ENCODE results near the gene DAAM1. TPM values are rescaled to one million over a fixed set of nuclear protein-coding genes. Genes with fewer than 3 reads are reported as not detected.
A peak's percentile ranks its signal among the peaks of the same experiment; 100 is the strongest.

The DAAM1 gene
- total RNA-seq, 1 experiment from 2014 or later = 43.8 TPM

- no peak overlapping the region for H3K27ac ChIP-seq (ENCODE audit: low read length)
Observed at GRCh38 chr14:59181791-59182190, 6.7 kb upstream of the DAAM1 start.

GRCh38 chr14:59182641-59183040, 5.8 kb upstream of the DAAM1 start:
- Histone ChIP-seq H3K9me3 (ENCODE audit: low read length) (no peaks in the 10 kb centered on the region), H3K9ac (ENCODE audit: low read length) (no peak overlapping the region), H4K20me1 (ENCODE audit: insufficient read depth, low read depth, low read length) (no peaks in the 10 kb centered on the region), H3K27me3 (ENCODE audit: low read length) (0 out of 2 replicates have a peak, but pooled peaks cover 3% of the 10 kb centered on the region), H3K9me2 (replicated peaks; ENCODE audit: insufficient read depth, low read length) (no peaks in the 10 kb centered on the region), H3K79me2 (ENCODE audit: low read length) (no peaks in the 10 kb centered on the region), H3K4me1 (ENCODE audit: low read length) (peaks cover 12% of the 10 kb centered on the region), H2AFZ (ENCODE audit: low read length) (no peak overlapping the region), H3K4me3 (ENCODE audit: low read length) (no peak overlapping the region), H3K36me3 (ENCODE audit: insufficient read depth, low read length) (no peaks in the 10 kb centered on the region), H3K27ac (ENCODE audit: low read length) (no peak overlapping the region), H3K4me2 (ENCODE audit: low read depth, low read length, poor library complexity, severe bottlenecking) (no peak overlapping the region)
- no peak for DNase-seq

More at GRCh38 chr14:59181791-59182190, 6.7 kb upstream of the DAAM1 start:
- Histone ChIP-seq H3K79me2 (ENCODE audit: low read length) (no peaks in the 10 kb centered on the region), H3K4me1 (ENCODE audit: low read length) (peaks cover 4% of the 10 kb centered on the region; the same call in 1 of the 2 replicates), H3K9ac (ENCODE audit: low read length) (no peak overlapping the region), H3K4me2 (ENCODE audit: low read depth, low read length, poor library complexity, severe bottlenecking) (no peak overlapping the region), H3K9me2 (replicated peaks; ENCODE audit: insufficient read depth, low read length) (no peaks in the 10 kb centered on the region), H3K4me3 (ENCODE audit: low read length) (no peak overlapping the region), H3K36me3 (ENCODE audit: insufficient read depth, low read length) (no peaks in the 10 kb centered on the region), H2AFZ (ENCODE audit: low read length) (no peak overlapping the region), H3K27me3 (ENCODE audit: low read length) (0 out of 2 replicates have a peak, but pooled peaks cover 3% of the 10 kb centered on the region), H3K9me3 (ENCODE audit: low read length) (no peaks in the 10 kb centered on the region), H4K20me1 (ENCODE audit: insufficient read depth, low read depth, low read length) (no peaks in the 10 kb centered on the region)
- no peak for DNase-seq

DNA sequence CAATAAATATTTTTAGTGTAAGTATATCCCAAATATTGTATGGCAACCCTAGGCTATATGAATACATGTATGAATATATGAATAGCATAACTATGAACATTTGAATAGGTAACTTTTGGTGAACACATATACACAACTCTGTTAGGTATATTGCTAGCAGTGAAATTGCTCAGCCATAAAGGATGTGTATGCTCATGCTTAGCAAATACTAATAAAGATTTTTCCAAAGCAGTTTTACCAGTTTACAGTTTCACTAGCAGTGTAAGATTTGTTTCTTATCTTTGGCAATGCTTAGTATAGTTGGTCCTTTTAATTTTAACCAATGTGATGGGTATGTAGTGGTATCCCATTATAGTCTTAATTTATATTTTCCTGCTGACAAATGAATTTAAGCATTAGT, 5.3 kb upstream of the DAAM1 start:
- H2AFZ ChIP-seq (ENCODE audit: low read length) = no peak overlapping the region
- no peak for DNase-seq
- H3K4me2 ChIP-seq (ENCODE audit: low read depth, low read length, poor library complexity, severe bottlenecking) = no peak overlapping the region
- H3K27ac ChIP-seq (ENCODE audit: low read length) = no peak overlapping the region
- H3K4me3 ChIP-seq (ENCODE audit: low read length) = no peak overlapping the region
- H3K79me2 ChIP-seq (ENCODE audit: low read length) = no peaks in the 10 kb centered on the region
- H3K9me2 ChIP-seq (replicated peaks; ENCODE audit: insufficient read depth, low read length) = no peaks in the 10 kb centered on the region
- 0 out of 2 replicates have a peak, but pooled peaks cover 3% of the 10 kb centered on the region for H3K27me3 ChIP-seq (ENCODE audit: low read length)
- no peaks in the 10 kb centered on the region for H4K20me1 ChIP-seq (ENCODE audit: insufficient read depth, low read depth, low read length)
- H3K9me3 ChIP-seq (ENCODE audit: low read length) = no peaks in the 10 kb centered on the region
- H3K9ac ChIP-seq (ENCODE audit: low read length) = no peak overlapping the region
- H3K4me1 ChIP-seq (ENCODE audit: low read length) = peaks cover 16% of the 10 kb centered on the region
- H3K36me3 ChIP-seq (ENCODE audit: insufficient read depth, low read length) = no peaks in the 10 kb centered on the region

DNA sequence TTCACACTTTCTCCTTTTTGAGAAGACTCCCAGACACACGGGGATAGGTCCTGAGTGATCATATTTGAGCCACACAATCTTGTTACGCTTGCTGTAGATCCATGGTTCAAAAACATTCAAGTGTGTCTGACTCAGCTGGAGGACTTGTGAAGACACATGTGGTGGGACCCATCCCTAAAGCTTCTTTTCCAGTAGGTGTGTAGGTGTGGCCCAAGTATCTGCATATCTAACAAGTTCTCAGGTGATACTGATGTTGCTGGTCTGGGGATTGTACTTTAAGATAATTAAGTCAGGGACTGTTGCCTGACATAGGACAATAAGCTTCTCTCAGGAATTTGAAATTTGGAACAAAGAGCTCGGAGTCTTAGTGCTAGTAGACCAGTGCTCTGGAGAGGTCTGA, 4.1 kb upstream of the DAAM1 start:
- no peak overlapping the region for H3K27ac ChIP-seq (ENCODE audit: low read length)
- no peak overlapping the region for H3K9ac ChIP-seq (ENCODE audit: low read length)
- H3K27me3 ChIP-seq (ENCODE audit: low read length) = 0 out of 2 replicates have a peak, but pooled peaks cover 3% of the 10 kb centered on the region
- H4K20me1 ChIP-seq (ENCODE audit: insufficient read depth, low read depth, low read length) = peaks cover 1% of the 10 kb centered on the region; the same call in 1 of the 2 replicates
- no peaks in the 10 kb centered on the region for H3K9me3 ChIP-seq (ENCODE audit: low read length)
- no peaks in the 10 kb centered on the region for H3K79me2 ChIP-seq (ENCODE audit: low read length)
- H3K4me1 ChIP-seq (ENCODE audit: low read length) = peaks cover 16% of the 10 kb centered on the region
- DNase-seq = no peak
- no peak overlapping the region for H2AFZ ChIP-seq (ENCODE audit: low read length)
- H3K9me2 ChIP-seq (replicated peaks; ENCODE audit: insufficient read depth, low read length) = no peaks in the 10 kb centered on the region
- no peaks in the 10 kb centered on the region for H3K36me3 ChIP-seq (ENCODE audit: insufficient read depth, low read length)
- no peak overlapping the region for H3K4me2 ChIP-seq (ENCODE audit: low read depth, low read length, poor library complexity, severe bottlenecking)
- H3K4me3 ChIP-seq (ENCODE audit: low read length) = no peak overlapping the region

DNA sequence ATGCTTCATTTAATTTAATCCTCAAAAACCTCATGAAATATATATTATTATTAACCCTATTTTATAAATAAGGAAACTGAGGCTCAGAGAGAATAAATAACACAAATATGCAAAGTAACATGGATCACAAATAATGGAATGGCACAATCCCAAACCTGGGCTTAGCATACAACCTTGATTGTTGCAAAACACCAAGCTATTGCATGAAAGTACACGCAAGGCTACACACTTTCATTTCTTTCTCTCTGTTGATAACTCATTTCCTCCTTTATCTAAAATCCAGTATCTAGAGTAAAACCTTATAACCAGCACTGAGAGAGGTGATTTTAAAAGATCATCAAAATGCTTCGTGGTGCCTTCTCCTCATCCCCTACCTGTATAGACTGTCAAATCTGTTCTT, 2.8 kb upstream of the DAAM1 start:
- Histone ChIP-seq H3K27ac (ENCODE audit: low read length) (no peak overlapping the region), H3K4me3 (ENCODE audit: low read length) (no peak overlapping the region)

GRCh38 chr14:59186306-59186705, 2.2 kb upstream of the DAAM1 start:
- Histone ChIP-seq H2AFZ (ENCODE audit: low read length) (peak overlapping the region; percentile 71; the same call in 1 of the 2 replicates), H3K4me3 (ENCODE audit: low read length) (no peak overlapping the region), H3K27me3 (ENCODE audit: low read length) (0 out of 2 replicates have a peak, but pooled peaks cover 3% of the 10 kb centered on the region), H3K4me1 (ENCODE audit: low read length) (peaks cover 33% of the 10 kb centered on the region), H3K4me2 (ENCODE audit: low read depth, low read length, poor library complexity, severe bottlenecking) (no peak overlapping the region), H3K27ac (ENCODE audit: low read length) (no peak overlapping the region), H3K79me2 (ENCODE audit: low read length) (peaks cover 9% of the 10 kb centered on the region), H3K36me3 (ENCODE audit: insufficient read depth, low read length) (no peaks in the 10 kb centered on the region), H3K9me2 (replicated peaks; ENCODE audit: insufficient read depth, low read length) (no peaks in the 10 kb centered on the region), H3K9ac (ENCODE audit: low read length) (no peak overlapping the region), H3K9me3 (ENCODE audit: low read length) (no peaks in the 10 kb centered on the region), H4K20me1 (ENCODE audit: insufficient read depth, low read depth, low read length) (peaks cover 16% of the 10 kb centered on the region)
- no peak for DNase-seq

More for the DNA sequence above, 2.8 kb upstream of the DAAM1 start:
- Histone ChIP-seq H3K4me1 (ENCODE audit: low read length) (peaks cover 29% of the 10 kb centered on the region), H3K4me2 (ENCODE audit: low read depth, low read length, poor library complexity, severe bottlenecking) (no peak overlapping the region), H2AFZ (ENCODE audit: low read length) (peak overlapping the region; percentile 71; the same call in 1 of the 2 replicates), H3K36me3 (ENCODE audit: insufficient read depth, low read length) (no peaks in the 10 kb centered on the region), H3K9me2 (replicated peaks; ENCODE audit: insufficient read depth, low read length) (no peaks in the 10 kb centered on the region), H3K27me3 (ENCODE audit: low read length) (0 out of 2 replicates have a peak, but pooled peaks cover 3% of the 10 kb centered on the region), H3K79me2 (ENCODE audit: low read length) (peaks cover 3% of the 10 kb centered on the region; the same call in 1 of the 2 replicates), H3K9me3 (ENCODE audit: low read length) (no peaks in the 10 kb centered on the region), H4K20me1 (ENCODE audit: insufficient read depth, low read depth, low read length) (peaks cover 10% of the 10 kb centered on the region), H3K9ac (ENCODE audit: low read length) (no peak overlapping the region)
- no peak for DNase-seq

DNA sequence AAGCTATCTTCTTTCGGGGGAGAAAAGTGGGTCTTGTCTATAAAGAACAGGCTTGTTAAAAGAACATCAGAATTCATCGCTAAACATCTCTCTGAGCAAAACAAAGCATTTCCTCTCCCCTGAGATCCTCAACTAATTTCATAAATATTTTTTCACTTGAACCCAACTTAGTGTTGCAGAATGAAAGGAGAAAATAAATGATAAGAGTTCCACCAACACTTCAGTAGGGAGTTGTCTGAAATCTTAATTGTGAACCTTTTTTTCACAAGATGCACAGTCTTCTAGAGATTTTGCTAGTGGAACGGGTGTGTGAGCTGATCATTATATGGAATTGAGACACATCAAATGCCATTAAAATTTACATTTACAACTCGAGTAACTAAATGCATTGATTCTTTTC, 1.3 kb upstream of the DAAM1 start:
- Histone ChIP-seq H3K4me2 (ENCODE audit: low read depth, low read length, poor library complexity, severe bottlenecking) (peak overlapping the region; percentile 97), H2AFZ (ENCODE audit: low read length) (peak overlapping the region; percentile 99; the same call in 1 of the 2 replicates)

DNA sequence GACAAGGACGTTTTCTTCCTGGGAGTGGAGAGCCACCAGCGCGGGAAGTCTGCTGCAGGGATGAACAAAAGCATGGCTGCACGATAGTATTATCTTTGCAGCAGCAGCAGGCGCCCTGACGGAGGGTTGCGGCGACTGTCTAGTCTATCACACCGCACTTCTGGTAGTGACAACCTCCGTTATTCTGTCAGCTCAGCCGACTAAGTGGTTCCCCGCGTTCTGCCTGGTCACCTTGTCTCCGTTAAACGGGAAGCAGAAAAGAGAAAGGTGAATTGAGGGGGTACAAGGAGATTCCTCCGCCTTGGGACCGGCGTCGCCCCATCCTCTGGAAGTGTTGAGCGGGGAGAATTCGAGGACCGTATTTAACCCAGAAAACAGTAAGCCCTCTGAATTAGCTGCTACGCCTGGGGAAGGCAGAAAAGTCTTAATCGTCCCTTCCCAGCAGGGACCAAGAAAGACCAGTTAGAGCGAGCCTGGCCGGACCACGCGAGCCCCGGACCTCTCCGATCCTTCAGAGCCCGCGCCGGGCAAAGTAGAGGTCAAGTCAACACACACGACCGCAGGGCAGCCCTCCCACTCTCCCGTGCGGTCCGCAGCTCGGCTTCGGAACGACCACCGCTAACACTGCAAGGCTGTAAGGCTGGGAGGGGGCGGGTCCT, 536 bp upstream of the DAAM1 start:
- no peaks in the 10 kb centered on the region for H3K9me2 ChIP-seq (replicated peaks; ENCODE audit: insufficient read depth, low read length)
- peak overlapping the region; percentile 83 for H3K4me3 ChIP-seq (ENCODE audit: low read length)
- H2AFZ ChIP-seq (ENCODE audit: low read length) = peak overlapping the region; percentile 99
- H3K4me1 ChIP-seq (ENCODE audit: low read length) = peaks cover 33% of the 10 kb centered on the region
- H3K79me2 ChIP-seq (ENCODE audit: low read length) = peaks cover 17% of the 10 kb centered on the region
- peak overlapping the region; percentile 97 for H3K4me2 ChIP-seq (ENCODE audit: low read depth, low read length, poor library complexity, severe bottlenecking)
- DNase-seq = peak; percentile 74
- H3K27ac ChIP-seq (ENCODE audit: low read length) = no peak overlapping the region
- no peaks in the 10 kb centered on the region for H3K9me3 ChIP-seq (ENCODE audit: low read length)
- peaks cover 24% of the 10 kb centered on the region for H4K20me1 ChIP-seq (ENCODE audit: insufficient read depth, low read depth, low read length)
- H3K27me3 ChIP-seq (ENCODE audit: low read length) = 0 out of 2 replicates have a peak, but pooled peaks cover 3% of the 10 kb centered on the region
- peak overlapping the region; percentile 78 for H3K9ac ChIP-seq (ENCODE audit: low read length)
- no peaks in the 10 kb centered on the region for H3K36me3 ChIP-seq (ENCODE audit: insufficient read depth, low read length)

More for the DNA sequence above, 1.3 kb upstream of the DAAM1 start:
- Histone ChIP-seq H3K27ac (ENCODE audit: low read length) (no peak overlapping the region), H3K9me2 (replicated peaks; ENCODE audit: insufficient read depth, low read length) (no peaks in the 10 kb centered on the region), H3K4me3 (ENCODE audit: low read length) (peak overlapping the region; percentile 83), H3K79me2 (ENCODE audit: low read length) (peaks cover 13% of the 10 kb centered on the region), H3K4me1 (ENCODE audit: low read length) (peaks cover 33% of the 10 kb centered on the region), H3K27me3 (ENCODE audit: low read length) (0 out of 2 replicates have a peak, but pooled peaks cover 3% of the 10 kb centered on the region), H3K9ac (ENCODE audit: low read length) (peak overlapping the region; percentile 78), H3K9me3 (ENCODE audit: low read length) (no peaks in the 10 kb centered on the region), H4K20me1 (ENCODE audit: insufficient read depth, low read depth, low read length) (peaks cover 24% of the 10 kb centered on the region), H3K36me3 (ENCODE audit: insufficient read depth, low read length) (no peaks in the 10 kb centered on the region)
- DNase-seq = no peak
